ENCODE measurements around the gene PADI2.

The PADI2 gene

DNA sequence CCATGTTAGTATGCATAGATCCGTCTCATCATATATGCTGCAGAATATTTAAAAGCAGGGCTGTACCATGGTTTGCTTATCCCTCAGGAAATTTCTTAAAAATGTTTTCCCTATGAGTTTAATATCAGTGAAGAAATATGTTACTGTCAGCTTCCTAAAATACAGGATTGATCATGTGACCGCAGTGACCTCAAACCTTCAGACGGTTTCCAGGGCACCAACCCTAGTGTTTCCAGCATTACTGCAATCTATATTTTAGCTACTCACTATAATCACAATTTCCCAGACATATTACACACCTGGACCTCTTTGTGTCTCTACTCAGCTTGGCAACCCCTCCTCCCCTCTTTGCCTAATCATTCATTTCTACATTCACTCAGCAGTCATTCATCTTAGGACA is 57.8 kb downstream of the PADI2 start:
- Histone ChIP-seq H3K79me2 (ENCODE audit: insufficient read depth, low read length) (no peaks in the 10 kb centered on the region), H2AFZ (ENCODE audit: low read length) (no peak overlapping the region), H3K4me2 (ENCODE audit: low read length) (no peak overlapping the region), H3K27ac (ENCODE audit: low read depth, low read length, poor library complexity, severe bottlenecking) (no peak overlapping the region), H3K36me3 (ENCODE audit: insufficient read depth, low read length) (no peaks in the 10 kb centered on the region; the same call in 1 of the 2 replicates), H3K9me2 (ENCODE audit: low read depth, low read length) (no peaks in the 10 kb centered on the region), H3K27me3 (ENCODE audit: insufficient read depth, low read length) (no peaks in the 10 kb centered on the region), H4K20me1 (ENCODE audit: insufficient read depth, low read length) (no peaks in the 10 kb centered on the region), H3F3A (ENCODE audit: insufficient read depth, low read length) (no peaks in the 10 kb centered on the region), H3K9me3 (ENCODE audit: low read length) (0 out of 2 replicates have a peak, but pooled peaks cover 3% of the 10 kb centered on the region), H3K4me1 (ENCODE audit: insufficient read depth, low read length, severe bottlenecking) (peaks cover 7% of the 10 kb centered on the region), H3K4me3 (ENCODE audit: low read depth, low read length, poor library complexity, severe bottlenecking) (no peak overlapping the region), H3K9ac (ENCODE audit: low read length) (no peak overlapping the region)
- no peak for TF ChIP-seq EZH2 (IDR thresholded peaks at IDR 0.05; ENCODE audit: borderline replicate concordance, low read length)
- TF ChIP-seq, protein P1, sequence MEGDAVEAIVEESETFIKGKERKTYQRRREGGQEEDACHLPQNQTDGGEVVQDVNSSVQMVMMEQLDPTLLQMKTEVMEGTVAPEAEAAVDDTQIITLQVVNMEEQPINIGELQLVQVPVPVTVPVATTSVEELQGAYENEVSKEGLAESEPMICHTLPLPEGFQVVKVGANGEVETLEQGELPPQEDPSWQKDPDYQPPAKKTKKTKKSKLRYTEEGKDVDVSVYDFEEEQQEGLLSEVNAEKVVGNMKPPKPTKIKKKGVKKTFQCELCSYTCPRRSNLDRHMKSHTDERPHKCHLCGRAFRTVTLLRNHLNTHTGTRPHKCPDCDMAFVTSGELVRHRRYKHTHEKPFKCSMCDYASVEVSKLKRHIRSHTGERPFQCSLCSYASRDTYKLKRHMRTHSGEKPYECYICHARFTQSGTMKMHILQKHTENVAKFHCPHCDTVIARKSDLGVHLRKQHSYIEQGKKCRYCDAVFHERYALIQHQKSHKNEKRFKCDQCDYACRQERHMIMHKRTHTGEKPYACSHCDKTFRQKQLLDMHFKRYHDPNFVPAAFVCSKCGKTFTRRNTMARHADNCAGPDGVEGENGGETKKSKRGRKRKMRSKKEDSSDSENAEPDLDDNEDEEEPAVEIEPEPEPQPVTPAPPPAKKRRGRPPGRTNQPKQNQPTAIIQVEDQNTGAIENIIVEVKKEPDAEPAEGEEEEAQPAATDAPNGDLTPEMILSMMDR (IDR thresholded peaks at IDR 0.05; ENCODE audit: low read length) = no peak

DNA sequence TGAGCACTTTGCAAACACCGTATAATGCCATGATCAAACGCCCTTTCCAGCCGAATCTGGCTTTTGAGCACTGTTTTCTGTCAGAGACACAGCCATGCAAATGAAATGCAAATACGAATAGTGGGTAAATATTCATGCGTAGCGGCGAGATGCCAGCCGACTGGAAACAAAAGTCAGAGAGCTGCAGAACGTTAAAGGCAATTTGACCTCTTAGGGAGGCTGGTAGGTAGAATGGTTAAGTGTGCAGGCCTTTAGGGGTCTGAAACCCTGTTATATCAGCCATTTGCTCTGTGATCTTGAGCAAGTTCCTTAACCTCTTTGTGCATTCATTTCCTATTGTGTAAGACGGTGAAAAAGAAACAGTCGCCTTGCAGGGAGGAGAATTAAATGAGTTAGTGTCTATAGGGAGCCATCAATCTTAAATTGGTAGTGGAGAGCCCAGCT is 58.9 kb downstream of the PADI2 start:
- Histone ChIP-seq H3K4me2 (ENCODE audit: low read length) (no peak overlapping the region), H2AFZ (ENCODE audit: low read length) (no peak overlapping the region), H3K9ac (ENCODE audit: low read length) (no peak overlapping the region), H3K4me3 (ENCODE audit: low read depth, low read length, poor library complexity, severe bottlenecking) (no peak overlapping the region), H3K27me3 (ENCODE audit: insufficient read depth, low read length) (no peaks in the 10 kb centered on the region), H3K36me3 (ENCODE audit: insufficient read depth, low read length) (no peaks in the 10 kb centered on the region; the same call in 1 of the 2 replicates), H4K20me1 (ENCODE audit: insufficient read depth, low read length) (no peaks in the 10 kb centered on the region), H3K79me2 (ENCODE audit: insufficient read depth, low read length) (no peaks in the 10 kb centered on the region), H3K27ac (ENCODE audit: low read depth, low read length, poor library complexity, severe bottlenecking) (no peak overlapping the region), H3F3A (ENCODE audit: insufficient read depth, low read length) (no peaks in the 10 kb centered on the region), H3K4me1 (ENCODE audit: insufficient read depth, low read length, severe bottlenecking) (peaks cover 7% of the 10 kb centered on the region), H3K9me2 (ENCODE audit: low read depth, low read length) (no peaks in the 10 kb centered on the region), H3K9me3 (ENCODE audit: low read length) (0 out of 2 replicates have a peak, but pooled peaks cover under 1% of the 10 kb centered on the region)
- TF ChIP-seq EZH2 (IDR thresholded peaks at IDR 0.05; ENCODE audit: borderline replicate concordance, low read length) = no peak
- TF ChIP-seq, protein P1 (IDR thresholded peaks at IDR 0.05; ENCODE audit: low read length) = no peak

DNA sequence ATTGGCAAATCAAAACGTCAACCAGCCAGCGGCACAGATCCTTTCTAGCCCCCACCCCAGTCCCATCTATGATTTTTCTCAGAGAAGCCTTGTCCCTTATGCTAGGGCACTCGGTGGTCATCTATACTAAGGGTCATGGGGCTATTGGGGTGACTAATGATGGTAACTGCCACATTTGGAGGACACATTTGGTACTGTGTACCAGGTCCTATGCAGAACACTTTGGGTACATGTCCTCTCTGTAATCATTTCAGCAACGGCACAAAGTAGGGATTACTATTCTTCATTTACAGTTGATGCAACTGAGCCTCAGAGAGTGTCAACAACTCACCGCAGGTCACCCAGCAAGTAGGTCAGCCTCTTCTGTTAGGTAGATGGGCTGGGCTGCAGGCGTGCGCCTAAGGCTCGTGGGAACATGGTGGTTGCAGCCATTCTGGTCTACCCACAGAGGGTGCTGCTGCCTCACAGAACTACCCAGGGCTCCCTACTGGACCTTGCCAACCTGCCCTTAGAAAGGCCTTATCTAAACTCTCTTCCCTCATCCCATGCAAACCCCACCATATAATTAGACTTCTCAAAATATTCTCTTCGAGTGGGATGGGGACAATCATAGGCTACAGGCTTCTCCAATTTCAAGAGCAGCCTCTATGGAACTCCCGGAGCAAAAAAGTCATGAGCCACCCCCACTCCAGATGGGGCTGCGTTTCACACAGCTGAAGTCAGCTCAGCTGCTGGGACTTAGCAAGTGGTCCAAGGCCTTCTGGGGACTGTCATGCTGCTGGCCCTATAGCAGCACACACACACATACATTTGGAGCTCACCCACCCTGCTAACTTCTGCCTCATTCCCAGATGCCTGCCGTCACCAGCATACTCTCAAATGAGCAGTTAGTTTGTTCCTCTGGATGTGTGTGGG is 59.6 kb downstream of the PADI2 start:
- no peak overlapping the region for H3K4me2 ChIP-seq (ENCODE audit: low read length)
- no peaks in the 10 kb centered on the region; the same call in 1 of the 2 replicates for H3K36me3 ChIP-seq (ENCODE audit: insufficient read depth, low read length)
- H3K27me3 ChIP-seq (ENCODE audit: insufficient read depth, low read length) = no peaks in the 10 kb centered on the region
- no peaks in the 10 kb centered on the region for H3K9me3 ChIP-seq (ENCODE audit: low read length)
- no peak for TF ChIP-seq EZH2 (IDR thresholded peaks at IDR 0.05; ENCODE audit: borderline replicate concordance, low read length)
- TF ChIP-seq, protein P1 (IDR thresholded peaks at IDR 0.05; ENCODE audit: low read length) = peak; percentile 75
- no peak overlapping the region for H2AFZ ChIP-seq (ENCODE audit: low read length)
- H3K9ac ChIP-seq (ENCODE audit: low read length) = no peak overlapping the region
- no peaks in the 10 kb centered on the region for H3F3A ChIP-seq (ENCODE audit: insufficient read depth, low read length)
- peaks cover 7% of the 10 kb centered on the region for H3K4me1 ChIP-seq (ENCODE audit: insufficient read depth, low read length, severe bottlenecking)
- no peaks in the 10 kb centered on the region for H4K20me1 ChIP-seq (ENCODE audit: insufficient read depth, low read length)
- no peak overlapping the region for H3K27ac ChIP-seq (ENCODE audit: low read depth, low read length, poor library complexity, severe bottlenecking)
- no peaks in the 10 kb centered on the region for H3K79me2 ChIP-seq (ENCODE audit: insufficient read depth, low read length)
- H3K9me2 ChIP-seq (ENCODE audit: low read depth, low read length) = no peaks in the 10 kb centered on the region
- no peak overlapping the region for H3K4me3 ChIP-seq (ENCODE audit: low read depth, low read length, poor library complexity, severe bottlenecking)
